ENCODE results near the gene MRPL28. TPM values are rescaled to one million over a fixed set of nuclear protein-coding genes. Genes with fewer than 3 reads are reported as not detected.

MRPL28 gene
- total and polyA plus RNA-seq, 2 donors (not counting 3 experiments of a cell fraction or from before 2014, with no cell fraction given): 104 to 180 TPM

DNA sequence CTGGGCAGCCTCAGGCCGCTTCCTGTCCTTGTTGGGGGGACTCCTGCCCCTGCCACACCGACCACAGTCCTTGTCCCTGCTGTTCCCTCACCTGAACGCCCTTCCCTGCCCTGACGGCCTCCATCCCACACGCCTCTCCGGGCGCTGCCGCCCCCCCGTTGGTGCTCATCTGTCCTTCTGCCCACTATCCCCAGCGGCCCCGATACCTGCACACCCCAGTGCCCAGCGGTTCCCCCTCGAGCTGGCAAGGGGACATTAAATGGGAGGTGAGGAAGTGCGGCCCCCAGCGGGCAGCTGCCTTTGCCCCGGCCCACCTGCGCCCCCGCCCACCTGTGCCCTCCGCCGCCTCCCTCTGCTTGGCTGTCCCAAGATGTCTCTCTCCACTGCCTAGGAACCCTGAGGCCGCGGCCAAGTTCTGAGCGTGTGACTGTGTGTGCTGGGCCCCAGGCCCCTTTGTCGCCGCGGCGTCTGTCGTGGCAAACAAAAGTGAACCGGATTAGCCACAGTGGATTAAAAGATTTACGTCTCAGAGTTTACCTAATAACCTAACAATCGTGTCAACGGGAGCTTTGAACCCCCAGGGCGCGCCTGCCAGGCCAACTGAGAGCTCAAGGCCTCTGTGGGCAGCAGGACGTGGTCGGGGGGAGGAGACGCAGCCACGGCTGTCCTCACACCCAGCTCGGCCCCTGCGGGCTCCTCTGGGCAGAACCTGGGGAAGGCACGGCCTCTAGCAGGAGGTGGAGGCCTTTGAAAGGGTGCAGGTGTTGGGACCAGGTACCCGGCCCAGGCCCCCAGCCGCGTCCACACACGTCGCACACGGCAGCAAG lies 10.3 kb downstream of the MRPL28 start:
- ChIA-PET POLR2A (no interaction called here), CTCF (interaction anchor here (3.2 to 4.8 kb wide), 2 partner anchors 243 to 255 kb away, joined by 16 to 130 read pairs; no protein-coding TSS in a partner anchor)
- DNase-seq (ENCODE audit: low read depth, low spot score): no peak
- Histone ChIP-seq H3K36me3 (ENCODE audit: control insufficient read depth in 2 of 2, extremely low read depth in 1 of 2, insufficient read depth in 2 of 2, low read length in 2 of 2) (no peaks in the 10 kb centered on the region), H3K27ac (ENCODE audit: insufficient read depth, low read depth, low read length) (no peak overlapping the region), H3K4me3 (replicated peaks in 1 of 3; ENCODE audit: insufficient read depth in 1 of 3, low read depth in 1 of 3, low read length in 3 of 3) (no peak overlapping the region), H2AFZ (ENCODE audit: low read depth, low read length) (no peak overlapping the region), H3K4me1 (ENCODE audit: control insufficient read depth, extremely low read depth, insufficient read depth, low read length) (no peaks in the 10 kb centered on the region), H3K4me2 (ENCODE audit: insufficient read depth, low read length) (no peak overlapping the region), H3K27me3 (ENCODE audit: control insufficient read depth in 2 of 2, insufficient read depth in 2 of 2, low read length in 2 of 2) (no peaks in the 10 kb centered on the region), H3K79me2 (ENCODE audit: control insufficient read depth, insufficient read depth, low read length) (no peaks in the 10 kb centered on the region), H3K9ac (replicated peaks; ENCODE audit: extremely low read depth, insufficient read depth, low read length) (no peak overlapping the region), H3K9me1 (replicated peaks; ENCODE audit: control insufficient read depth, extremely low read depth, insufficient read depth, low read length) (no peaks in the 10 kb centered on the region), H3K9me3 (replicated peaks; ENCODE audit: control insufficient read depth, insufficient read depth, low read length) (no peaks in the 10 kb centered on the region), H4K20me1 (replicated peaks; ENCODE audit: control insufficient read depth, extremely low read depth, insufficient read depth, low read length) (no peaks in the 10 kb centered on the region)
- no TSS peak for BruUV-seq (replicated peaks)
- no peak for FAIRE-seq
- no peak for TF ChIP-seq MYC (IDR thresholded peaks at IDR 0.05; ENCODE audit: low read depth, low read length)
- TF ChIP-seq EZH2 (IDR thresholded peaks at IDR 0.05; ENCODE audit: borderline replicate concordance, low read depth, low read length, severe bottlenecking): no peak
- TF ChIP-seq, protein P1, sequence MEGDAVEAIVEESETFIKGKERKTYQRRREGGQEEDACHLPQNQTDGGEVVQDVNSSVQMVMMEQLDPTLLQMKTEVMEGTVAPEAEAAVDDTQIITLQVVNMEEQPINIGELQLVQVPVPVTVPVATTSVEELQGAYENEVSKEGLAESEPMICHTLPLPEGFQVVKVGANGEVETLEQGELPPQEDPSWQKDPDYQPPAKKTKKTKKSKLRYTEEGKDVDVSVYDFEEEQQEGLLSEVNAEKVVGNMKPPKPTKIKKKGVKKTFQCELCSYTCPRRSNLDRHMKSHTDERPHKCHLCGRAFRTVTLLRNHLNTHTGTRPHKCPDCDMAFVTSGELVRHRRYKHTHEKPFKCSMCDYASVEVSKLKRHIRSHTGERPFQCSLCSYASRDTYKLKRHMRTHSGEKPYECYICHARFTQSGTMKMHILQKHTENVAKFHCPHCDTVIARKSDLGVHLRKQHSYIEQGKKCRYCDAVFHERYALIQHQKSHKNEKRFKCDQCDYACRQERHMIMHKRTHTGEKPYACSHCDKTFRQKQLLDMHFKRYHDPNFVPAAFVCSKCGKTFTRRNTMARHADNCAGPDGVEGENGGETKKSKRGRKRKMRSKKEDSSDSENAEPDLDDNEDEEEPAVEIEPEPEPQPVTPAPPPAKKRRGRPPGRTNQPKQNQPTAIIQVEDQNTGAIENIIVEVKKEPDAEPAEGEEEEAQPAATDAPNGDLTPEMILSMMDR (IDR thresholded peaks at IDR 0.05; ENCODE audit: extremely low read depth in 1 of 2, insufficient read depth in 1 of 2, low read depth in 1 of 2, low read length in 2 of 2): no peak
- TF ChIP-seq, protein P2, sequence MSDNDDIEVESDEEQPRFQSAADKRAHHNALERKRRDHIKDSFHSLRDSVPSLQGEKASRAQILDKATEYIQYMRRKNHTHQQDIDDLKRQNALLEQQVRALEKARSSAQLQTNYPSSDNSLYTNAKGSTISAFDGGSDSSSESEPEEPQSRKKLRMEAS (IDR thresholded peaks at IDR 0.05; ENCODE audit: insufficient read depth, insufficient read length): no peak
- no peak for TF ChIP-seq FOS (IDR thresholded peaks at IDR 0.05; ENCODE audit: borderline replicate concordance, insufficient read depth, low read length)
- TF ChIP-seq JUN (IDR thresholded peaks at IDR 0.05; ENCODE audit: borderline replicate concordance, insufficient read depth, insufficient read length, low read depth): no peak
- no peak for TF ChIP-seq POLR2AphosphoS5 (IDR thresholded peaks at IDR 0.05; ENCODE audit: insufficient read depth, low read depth, low read length)
- no peak for TF ChIP-seq POLR2A (IDR thresholded peaks at IDR 0.05; ENCODE audit: low read depth, low read length)
- no peak for TF ChIP-seq GATA2 (IDR thresholded peaks at IDR 0.05; ENCODE audit: insufficient read depth, insufficient read length, low read depth, low read length)
- intact Hi-C loops (cut with micrococcal nuclease) (no loop called here), dilution Hi-C loops (cut with MboI; ENCODE audit: extremely low pct_ligation_motif_present, low sequenced_read_pairs) (no loop called here)

Measured in endothelial cell of umbilical vein (primary cell).